Tibial nerve (tissue), 4 donors: ENCODE measurements around the gene OTUD6A.

ENCODE experiments used
- EP300 ChIP-seq, 2 donors: sonication (generic); formaldehyde crosslinking; IDR thresholded peaks; one replicate each; pipeline ENCODE4 v1.6.1; 2017; ENCODE audit warnings: antibody characterized with exemption in 2 of 2, mild to moderate bottlenecking in 1 of 2
- POLR2A ChIP-seq, 2 donors: fragments of 450-650 bp; IDR thresholded peaks; one replicate each; pipeline ENCODE4 v1.6.1; 2017; ENCODE audit warnings: antibody characterized with exemption in 2 of 2, mild to moderate bottlenecking in 2 of 2, moderate library complexity in 2 of 2
- TF ChIP-seq, protein P1 (sequence below), 5 experiments: fragments of 200-600 bp in 3 of 5; fragments of 450-650 bp in 2 of 5; sonication (generic) in 3 of 5; IDR thresholded peaks; one replicate each; pipeline ENCODE4 v1.5.1; 2016 to 2019; ENCODE audit warnings: antibody characterized with exemption in 5 of 5, mild to moderate bottlenecking in 3 of 5, moderate library complexity in 2 of 5

DNA sequence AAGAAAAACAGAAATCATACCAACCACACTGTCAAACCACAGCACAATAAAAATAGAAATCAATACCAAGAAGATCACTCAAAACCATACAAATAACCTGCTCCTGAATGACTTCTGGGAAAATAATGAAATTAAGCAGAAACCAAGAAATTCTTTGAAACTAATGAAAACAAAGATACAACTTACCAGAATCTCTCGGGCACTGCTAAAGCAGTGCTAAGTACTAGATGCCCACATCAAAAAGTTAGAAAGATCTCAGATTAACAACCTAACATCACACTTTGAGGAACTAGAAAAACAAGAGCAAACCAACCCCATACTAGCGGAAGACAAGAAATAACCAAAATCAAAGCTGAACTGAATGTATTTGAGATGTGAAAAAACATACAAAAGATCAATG is 45.7 kb upstream of the OTUD6A start:
- TF ChIP-seq, protein P1, sequence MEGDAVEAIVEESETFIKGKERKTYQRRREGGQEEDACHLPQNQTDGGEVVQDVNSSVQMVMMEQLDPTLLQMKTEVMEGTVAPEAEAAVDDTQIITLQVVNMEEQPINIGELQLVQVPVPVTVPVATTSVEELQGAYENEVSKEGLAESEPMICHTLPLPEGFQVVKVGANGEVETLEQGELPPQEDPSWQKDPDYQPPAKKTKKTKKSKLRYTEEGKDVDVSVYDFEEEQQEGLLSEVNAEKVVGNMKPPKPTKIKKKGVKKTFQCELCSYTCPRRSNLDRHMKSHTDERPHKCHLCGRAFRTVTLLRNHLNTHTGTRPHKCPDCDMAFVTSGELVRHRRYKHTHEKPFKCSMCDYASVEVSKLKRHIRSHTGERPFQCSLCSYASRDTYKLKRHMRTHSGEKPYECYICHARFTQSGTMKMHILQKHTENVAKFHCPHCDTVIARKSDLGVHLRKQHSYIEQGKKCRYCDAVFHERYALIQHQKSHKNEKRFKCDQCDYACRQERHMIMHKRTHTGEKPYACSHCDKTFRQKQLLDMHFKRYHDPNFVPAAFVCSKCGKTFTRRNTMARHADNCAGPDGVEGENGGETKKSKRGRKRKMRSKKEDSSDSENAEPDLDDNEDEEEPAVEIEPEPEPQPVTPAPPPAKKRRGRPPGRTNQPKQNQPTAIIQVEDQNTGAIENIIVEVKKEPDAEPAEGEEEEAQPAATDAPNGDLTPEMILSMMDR (IDR thresholded peaks at IDR 0.05), result no peak
- TF ChIP-seq POLR2A (IDR thresholded peaks at IDR 0.05) (no peak), EP300 (IDR thresholded peaks at IDR 0.05) (no peak)
